ENCODE results near the gene ALDH2.

Gene ALDH2

DNA sequence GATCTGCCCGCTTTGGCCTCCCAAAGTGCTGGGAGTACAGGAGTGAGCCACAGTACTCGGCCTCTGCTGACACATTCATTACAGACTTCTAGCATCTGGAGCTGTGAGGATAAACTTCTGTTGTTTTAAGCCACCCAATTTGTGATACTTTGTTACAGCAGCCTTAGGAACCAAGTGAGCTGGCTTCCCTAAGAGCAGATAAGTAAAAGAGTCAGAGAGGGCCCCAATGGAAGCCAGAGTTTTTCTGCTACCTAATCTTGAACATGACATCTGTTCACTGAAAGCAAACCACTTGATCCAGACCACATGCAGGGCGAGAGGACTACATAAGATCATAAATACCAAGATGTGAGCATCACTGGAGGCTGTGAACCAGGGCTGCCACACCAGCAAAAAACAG lies 71.6 kb downstream of the ALDH2 start:
- no peak overlapping the region for H3K4me3 ChIP-seq (ENCODE audit: low read depth, low read length)
- TF ChIP-seq, protein P1, sequence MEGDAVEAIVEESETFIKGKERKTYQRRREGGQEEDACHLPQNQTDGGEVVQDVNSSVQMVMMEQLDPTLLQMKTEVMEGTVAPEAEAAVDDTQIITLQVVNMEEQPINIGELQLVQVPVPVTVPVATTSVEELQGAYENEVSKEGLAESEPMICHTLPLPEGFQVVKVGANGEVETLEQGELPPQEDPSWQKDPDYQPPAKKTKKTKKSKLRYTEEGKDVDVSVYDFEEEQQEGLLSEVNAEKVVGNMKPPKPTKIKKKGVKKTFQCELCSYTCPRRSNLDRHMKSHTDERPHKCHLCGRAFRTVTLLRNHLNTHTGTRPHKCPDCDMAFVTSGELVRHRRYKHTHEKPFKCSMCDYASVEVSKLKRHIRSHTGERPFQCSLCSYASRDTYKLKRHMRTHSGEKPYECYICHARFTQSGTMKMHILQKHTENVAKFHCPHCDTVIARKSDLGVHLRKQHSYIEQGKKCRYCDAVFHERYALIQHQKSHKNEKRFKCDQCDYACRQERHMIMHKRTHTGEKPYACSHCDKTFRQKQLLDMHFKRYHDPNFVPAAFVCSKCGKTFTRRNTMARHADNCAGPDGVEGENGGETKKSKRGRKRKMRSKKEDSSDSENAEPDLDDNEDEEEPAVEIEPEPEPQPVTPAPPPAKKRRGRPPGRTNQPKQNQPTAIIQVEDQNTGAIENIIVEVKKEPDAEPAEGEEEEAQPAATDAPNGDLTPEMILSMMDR (IDR thresholded peaks at IDR 0.05; ENCODE audit: insufficient read depth, low read length, missing control alignments): no peak
- CTCF ChIA-PET: interaction anchor here (1.0 to 1.3 kb wide), 2 partner anchors 15 to 26 kb away, joined by 3 to 5 read pairs; no protein-coding TSS in a partner anchor
- DNase-seq (ENCODE audit: low read depth, low spot score): no peak
- POLR2A ChIA-PET: no interaction called here

DNA sequence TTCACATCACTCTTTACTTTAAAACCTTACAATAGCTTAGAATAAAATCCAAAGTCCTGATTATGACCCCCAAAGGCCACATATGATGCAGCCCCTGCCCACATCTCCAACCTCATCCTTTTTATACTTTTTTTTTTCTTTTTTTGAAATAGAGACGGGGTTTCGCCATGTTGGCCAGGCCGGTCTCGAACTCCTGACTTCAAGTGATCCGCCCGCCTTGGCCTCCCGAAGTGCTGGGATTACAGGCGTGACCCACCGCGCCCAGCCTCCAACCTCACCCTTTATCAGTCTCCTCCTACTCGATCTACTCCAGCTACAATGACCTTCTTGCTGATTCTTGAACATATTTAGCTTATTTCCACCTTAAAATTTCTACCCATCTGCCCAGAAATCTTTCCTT lies 74.1 kb downstream of the ALDH2 start:
- no peak for DNase-seq (ENCODE audit: low read depth, low spot score)
- ChIA-PET CTCF (interaction anchor here (1.1 to 1.3 kb wide), 2 partner anchors 28 to 103 kb away, joined by 3 to 4 read pairs; no protein-coding TSS in a partner anchor), POLR2A (no interaction called here)
- TF ChIP-seq, protein P1 (IDR thresholded peaks at IDR 0.05; ENCODE audit: insufficient read depth, low read length, missing control alignments): no peak
- H3K4me3 ChIP-seq (ENCODE audit: low read depth, low read length): peak overlapping the region; percentile 96

DNA sequence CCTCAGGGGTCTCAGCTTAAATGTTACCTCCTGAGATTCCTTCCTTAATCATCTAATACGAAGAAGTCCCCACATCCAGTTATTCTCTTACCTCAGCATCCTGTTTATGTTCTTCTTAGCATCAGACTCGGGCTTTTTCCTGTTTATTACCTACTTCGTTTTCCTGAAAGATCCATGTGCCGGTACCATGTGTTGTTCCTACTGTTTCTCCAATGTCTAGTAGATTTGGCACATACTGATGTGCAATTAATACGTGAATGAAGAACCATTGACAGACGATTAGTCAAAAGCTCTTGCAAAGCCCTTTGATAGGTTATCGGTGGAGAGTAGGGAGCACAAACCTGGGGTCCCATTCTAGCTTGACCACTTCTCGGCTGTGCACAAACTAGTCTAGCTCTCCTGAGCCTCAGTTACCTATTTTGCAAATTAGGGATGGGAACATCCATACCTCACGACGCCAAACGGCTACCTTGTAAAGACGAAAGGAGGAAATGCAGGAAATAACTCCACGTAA lies 74.6 kb downstream of the ALDH2 start:
- TF ChIP-seq, protein P1 (IDR thresholded peaks at IDR 0.05; ENCODE audit: insufficient read depth, low read length, missing control alignments): no peak
- POLR2A ChIA-PET: no interaction called here
- DNase-seq (ENCODE audit: low read depth, low spot score): no peak
- peak overlapping the region; percentile 96 for H3K4me3 ChIP-seq (ENCODE audit: low read depth, low read length)
- CTCF ChIA-PET: interaction anchor here (0.9 to 1.3 kb wide), 3 partner anchors 15 to 103 kb away, joined by 3 to 4 read pairs (median 3); no protein-coding TSS in a partner anchor

DNA sequence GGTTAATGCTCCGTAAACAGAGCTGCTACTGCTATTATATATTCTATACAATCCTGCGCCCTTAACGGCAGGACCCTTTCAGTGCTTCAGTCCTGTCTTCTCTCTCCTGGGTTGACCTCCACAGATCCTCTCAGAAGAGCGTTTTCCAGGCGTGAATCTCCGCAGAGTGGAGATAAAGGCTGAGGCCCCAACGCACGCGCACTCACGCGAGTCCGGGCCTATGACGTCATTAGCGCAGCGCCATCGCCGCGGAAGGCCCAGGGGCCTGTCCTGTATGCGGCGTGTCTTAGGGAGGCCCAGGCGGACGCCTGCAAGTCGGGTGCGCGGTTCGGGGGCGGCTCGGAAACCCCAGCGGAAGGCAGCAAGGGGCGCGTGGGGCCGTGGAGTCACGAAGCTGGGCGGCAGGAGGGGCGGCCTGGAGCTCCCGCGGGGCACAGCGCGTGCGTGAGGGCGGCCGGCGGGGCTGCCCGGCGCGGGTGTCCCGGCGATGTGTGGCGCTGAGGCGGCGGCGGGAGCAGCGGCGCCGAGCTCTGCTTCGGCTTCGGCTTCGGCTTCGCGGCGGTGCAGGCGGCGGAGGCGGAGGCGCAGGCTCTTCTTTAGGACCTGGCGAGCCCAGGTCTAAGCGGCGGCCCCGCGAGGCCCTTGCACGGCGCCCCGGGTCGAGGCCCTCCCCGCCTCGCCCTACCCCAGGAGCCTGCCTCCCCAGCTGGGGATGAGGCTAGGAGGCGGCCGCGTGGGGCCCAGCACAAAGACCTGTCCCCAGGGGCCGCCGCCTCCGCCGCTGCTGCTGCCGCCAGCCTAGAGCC lies 75.2 kb downstream of the ALDH2 start, which contains the start of gene MAPKAPK5:
Gene MAPKAPK5 (plus strand): TSS at position 479 of the 806 bp plus-strand sequence. CDS start 506 bp downstream, outside the sequence.
- peak; percentile 64 for DNase-seq (ENCODE audit: low read depth, low spot score)
- H3K4me3 ChIP-seq (ENCODE audit: low read depth, low read length): peak within 1 kb of the TSS; percentile 96
- TF ChIP-seq, protein P1 (IDR thresholded peaks at IDR 0.05; ENCODE audit: insufficient read depth, low read length, missing control alignments): no peak
- ChIA-PET POLR2A (interaction anchor here (0.8 kb wide), 1 partner anchor 82 kb away, joined by 3 read pairs; no protein-coding TSS in a partner anchor), CTCF (interaction anchor here (0.9 to 1.3 kb wide), 2 partner anchors 16 to 102 kb away, joined by 3 read pairs; no protein-coding TSS in a partner anchor)

DNA sequence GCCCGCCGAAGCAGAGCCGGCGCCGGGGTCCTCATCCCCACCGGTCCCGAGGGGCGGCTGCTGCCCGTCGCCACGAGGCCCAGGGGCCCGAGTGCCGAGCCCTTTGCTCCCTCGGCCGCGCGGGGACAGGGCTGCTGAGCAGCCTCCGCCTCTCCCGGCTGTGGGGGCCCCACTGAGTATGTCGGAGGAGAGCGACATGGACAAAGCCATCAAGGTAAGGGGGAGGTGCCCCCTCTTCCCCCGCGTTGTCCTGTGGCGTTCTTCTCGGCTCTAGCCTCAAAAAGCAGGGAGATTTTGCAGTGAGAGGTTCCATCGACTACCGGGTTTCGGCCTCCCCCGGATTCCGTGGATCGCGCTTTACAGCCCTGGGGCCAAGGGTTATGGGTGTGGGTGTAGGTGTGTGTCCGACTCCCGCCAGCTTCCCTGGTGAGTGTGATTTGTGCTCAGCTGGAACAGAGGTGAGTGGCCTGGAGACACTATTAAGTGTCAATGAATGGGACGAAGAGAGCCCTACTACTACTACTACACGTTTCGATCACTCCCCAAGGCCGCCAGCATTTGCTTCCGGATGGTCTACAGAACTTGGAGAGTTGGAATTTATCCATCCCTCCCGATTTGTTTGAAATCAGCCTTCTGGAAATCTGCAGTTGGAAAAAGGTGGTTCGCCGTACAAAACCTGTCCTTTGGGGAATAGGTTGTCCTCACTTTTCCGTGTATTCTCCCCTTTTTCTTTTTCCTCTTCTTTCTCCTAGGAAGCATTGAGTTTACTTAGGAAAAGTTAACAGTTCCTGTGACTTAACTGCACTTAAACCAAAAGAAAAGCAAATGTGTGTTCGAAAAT lies 76.0 kb downstream of the ALDH2 start:
- peak overlapping the region; percentile 96 for H3K4me3 ChIP-seq (ENCODE audit: low read depth, low read length)
- no peak for DNase-seq (ENCODE audit: low read depth, low spot score)
- TF ChIP-seq, protein P1 (IDR thresholded peaks at IDR 0.05; ENCODE audit: insufficient read depth, low read length, missing control alignments): no peak
- CTCF ChIA-PET: no interaction called here
- POLR2A ChIA-PET: interaction anchor here (0.8 kb wide), 1 partner anchor 82 kb away, joined by 3 read pairs; no protein-coding TSS in a partner anchor
